ENCODE results near the gene PRKG1.

PRKG1 gene

GRCh38 chr10:51311228-51311627 lies 236.9 kb downstream of the PRKG1 start:
- Histone ChIP-seq H3K27me3 (ENCODE audit: control insufficient read depth in 3 of 3, insufficient read depth in 3 of 3, low read depth in 1 of 3, low read length in 3 of 3) (no peaks in the 10 kb centered on the region), H3K9me3 (replicated peaks in 1 of 2; ENCODE audit: control insufficient read depth in 2 of 2, insufficient read depth in 1 of 2, low read depth in 1 of 2, low read length in 2 of 2) (no peaks in the 10 kb centered on the region), H2AK5ac (ENCODE audit: low read depth, low read length) (no peak overlapping the region), H3K14ac (ENCODE audit: low read length) (no peak overlapping the region), H3K27ac (replicated peaks; ENCODE audit: low read length) (no peak overlapping the region), H2BK15ac (ENCODE audit: low read length) (no peak overlapping the region), H2BK120ac (ENCODE audit: low read depth, low read length) (no peak overlapping the region), H3K4ac (ENCODE audit: low read length) (no peak overlapping the region), H3K23ac (ENCODE audit: low read depth, low read length, poor library complexity) (no peak overlapping the region), H3K79me1 (ENCODE audit: low read depth, low read length) (no peaks in the 10 kb centered on the region), H3K18ac (ENCODE audit: low read length) (no peak overlapping the region), H2BK5ac (ENCODE audit: low read length) (no peak overlapping the region), H3K36me3 (replicated peaks in 1 of 2; ENCODE audit: control insufficient read depth in 2 of 2, insufficient read depth in 2 of 2, low read length in 2 of 2) (no peaks in the 10 kb centered on the region), H2AFZ (ENCODE audit: low read length) (no peak overlapping the region), H3K9ac (ENCODE audit: low read depth, low read length, poor library complexity) (no peak overlapping the region), H4K91ac (ENCODE audit: low read depth, low read length, poor library complexity) (no peak overlapping the region), H3K4me3 (ENCODE audit: low read length in 2 of 2) (no peak overlapping the region), H3K4me2 (ENCODE audit: insufficient read depth, low read length, poor library complexity, severe bottlenecking) (no peak overlapping the region), H3K4me1 (ENCODE audit: control insufficient read depth in 2 of 2, insufficient read depth in 1 of 2, low read depth in 1 of 2, low read length in 2 of 2) (no peaks in the 10 kb centered on the region), H2BK12ac (ENCODE audit: low read length) (no peak overlapping the region), H4K8ac (ENCODE audit: low read depth, low read length) (no peak overlapping the region)
- WGBS, 2 donors (ENCODE audit: extremely low coverage in 2 of 2, insufficient read length in 2 of 2, insufficient replicate concordance in 1 of 2) = no CpG with 5 or more reads among the region's 2 CpGs
- no peak for DNase-seq (ENCODE audit: low spot score)

DNA sequence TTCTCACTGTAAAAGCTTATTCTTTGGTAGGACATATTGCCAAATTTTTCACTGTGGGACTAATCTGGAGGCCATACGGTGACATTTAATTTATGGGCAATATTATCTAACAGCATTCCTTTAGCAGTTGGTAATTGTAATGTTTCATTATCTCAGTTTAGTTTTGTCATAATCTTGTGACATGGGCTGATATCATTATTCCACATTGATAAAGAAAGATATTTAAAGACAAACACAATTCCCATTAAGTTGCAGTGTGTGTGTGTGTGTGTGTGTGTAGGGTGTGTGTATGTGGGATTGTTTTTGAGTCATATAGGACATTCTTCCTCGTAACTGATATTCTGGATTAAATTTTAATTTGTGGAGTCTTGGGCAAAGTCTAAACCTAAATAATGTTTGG lies 238.5 kb downstream of the PRKG1 start:
- H3K9me3 ChIP-seq (replicated peaks in 1 of 2; ENCODE audit: control insufficient read depth in 2 of 2, insufficient read depth in 1 of 2, low read depth in 1 of 2, low read length in 2 of 2) = no peaks in the 10 kb centered on the region
- no peak overlapping the region for H2BK120ac ChIP-seq (ENCODE audit: low read depth, low read length)
- H3K4me1 ChIP-seq (ENCODE audit: control insufficient read depth in 2 of 2, insufficient read depth in 1 of 2, low read depth in 1 of 2, low read length in 2 of 2) = no peaks in the 10 kb centered on the region
- H4K91ac ChIP-seq (ENCODE audit: low read depth, low read length, poor library complexity) = no peak overlapping the region
- no peaks in the 10 kb centered on the region for H3K36me3 ChIP-seq (replicated peaks in 1 of 2; ENCODE audit: control insufficient read depth in 2 of 2, insufficient read depth in 2 of 2, low read length in 2 of 2)
- WGBS, 2 donors (ENCODE audit: extremely low coverage in 2 of 2, insufficient read length in 2 of 2, insufficient replicate concordance in 1 of 2) = no CpG with 5 or more reads among the region's 2 CpGs
- H3K4me2 ChIP-seq (ENCODE audit: insufficient read depth, low read length, poor library complexity, severe bottlenecking) = no peak overlapping the region
- no peak overlapping the region for H4K8ac ChIP-seq (ENCODE audit: low read depth, low read length)
- H2AFZ ChIP-seq (ENCODE audit: low read length) = no peak overlapping the region
- H3K9ac ChIP-seq (ENCODE audit: low read depth, low read length, poor library complexity) = no peak overlapping the region
- H3K14ac ChIP-seq (ENCODE audit: low read length) = no peak overlapping the region
- H3K27me3 ChIP-seq (ENCODE audit: control insufficient read depth in 3 of 3, insufficient read depth in 3 of 3, low read depth in 1 of 3, low read length in 3 of 3) = no peaks in the 10 kb centered on the region
- no peak overlapping the region for H2BK5ac ChIP-seq (ENCODE audit: low read length)
- no peak overlapping the region for H3K23ac ChIP-seq (ENCODE audit: low read depth, low read length, poor library complexity)
- H3K27ac ChIP-seq (replicated peaks; ENCODE audit: low read length) = no peak overlapping the region
- H3K4ac ChIP-seq (ENCODE audit: low read length) = no peak overlapping the region
- DNase-seq (ENCODE audit: low spot score) = no peak
- no peak overlapping the region for H2BK15ac ChIP-seq (ENCODE audit: low read length)
- H3K79me1 ChIP-seq (ENCODE audit: low read depth, low read length) = no peaks in the 10 kb centered on the region
- H3K4me3 ChIP-seq (ENCODE audit: low read length in 2 of 2) = no peak overlapping the region
- no peak overlapping the region for H2AK5ac ChIP-seq (ENCODE audit: low read depth, low read length)
- H3K18ac ChIP-seq (ENCODE audit: low read length) = no peak overlapping the region
- no peak overlapping the region for H2BK12ac ChIP-seq (ENCODE audit: low read length)

GRCh38 chr10:51313251-51313650 lies 239.0 kb downstream of the PRKG1 start:
- Histone ChIP-seq H2BK120ac (ENCODE audit: low read depth, low read length) (no peak overlapping the region), H3K4ac (ENCODE audit: low read length) (no peak overlapping the region), H3K36me3 (replicated peaks in 1 of 2; ENCODE audit: control insufficient read depth in 2 of 2, insufficient read depth in 2 of 2, low read length in 2 of 2) (no peaks in the 10 kb centered on the region), H3K27me3 (ENCODE audit: control insufficient read depth in 3 of 3, insufficient read depth in 3 of 3, low read depth in 1 of 3, low read length in 3 of 3) (no peaks in the 10 kb centered on the region), H3K79me1 (ENCODE audit: low read depth, low read length) (no peaks in the 10 kb centered on the region), H2BK5ac (ENCODE audit: low read length) (no peak overlapping the region), H3K23ac (ENCODE audit: low read depth, low read length, poor library complexity) (no peak overlapping the region), H3K4me3 (ENCODE audit: low read length in 2 of 2) (no peak overlapping the region), H3K27ac (replicated peaks; ENCODE audit: low read length) (no peak overlapping the region), H3K4me1 (ENCODE audit: control insufficient read depth in 2 of 2, insufficient read depth in 1 of 2, low read depth in 1 of 2, low read length in 2 of 2) (no peaks in the 10 kb centered on the region), H4K91ac (ENCODE audit: low read depth, low read length, poor library complexity) (no peak overlapping the region), H2AFZ (ENCODE audit: low read length) (no peak overlapping the region), H2AK5ac (ENCODE audit: low read depth, low read length) (no peak overlapping the region), H4K8ac (ENCODE audit: low read depth, low read length) (no peak overlapping the region), H3K14ac (ENCODE audit: low read length) (no peak overlapping the region), H3K9me3 (replicated peaks in 1 of 2; ENCODE audit: control insufficient read depth in 2 of 2, insufficient read depth in 1 of 2, low read depth in 1 of 2, low read length in 2 of 2) (no peaks in the 10 kb centered on the region), H3K4me2 (ENCODE audit: insufficient read depth, low read length, poor library complexity, severe bottlenecking) (no peak overlapping the region), H2BK12ac (ENCODE audit: low read length) (no peak overlapping the region), H3K9ac (ENCODE audit: low read depth, low read length, poor library complexity) (no peak overlapping the region), H2BK15ac (ENCODE audit: low read length) (no peak overlapping the region), H3K18ac (ENCODE audit: low read length) (no peak overlapping the region)
- no peak for DNase-seq (ENCODE audit: low spot score)
- WGBS, 2 donors (ENCODE audit: extremely low coverage in 2 of 2, insufficient read length in 2 of 2, insufficient replicate concordance in 1 of 2) = no CpG with 5 or more reads among the region's 2 CpGs

- Histone ChIP-seq H4K8ac (ENCODE audit: low read depth, low read length) (no peak overlapping the region), H3K4ac (ENCODE audit: low read length) (no peak overlapping the region), H2BK12ac (ENCODE audit: low read length) (no peak overlapping the region), H2BK5ac (ENCODE audit: low read length) (no peak overlapping the region), H3K27ac (replicated peaks; ENCODE audit: low read length) (no peak overlapping the region), H3K4me2 (ENCODE audit: insufficient read depth, low read length, poor library complexity, severe bottlenecking) (no peak overlapping the region), H3K27me3 (ENCODE audit: control insufficient read depth in 3 of 3, insufficient read depth in 3 of 3, low read depth in 1 of 3, low read length in 3 of 3) (no peaks in the 10 kb centered on the region), H2AFZ (ENCODE audit: low read length) (no peak overlapping the region), H3K14ac (ENCODE audit: low read length) (no peak overlapping the region), H4K91ac (ENCODE audit: low read depth, low read length, poor library complexity) (no peak overlapping the region), H2BK120ac (ENCODE audit: low read depth, low read length) (no peak overlapping the region), H3K36me3 (replicated peaks in 1 of 2; ENCODE audit: control insufficient read depth in 2 of 2, insufficient read depth in 2 of 2, low read length in 2 of 2) (no peaks in the 10 kb centered on the region), H3K18ac (ENCODE audit: low read length) (no peak overlapping the region), H3K4me3 (ENCODE audit: low read length in 2 of 2) (no peak overlapping the region), H3K9ac (ENCODE audit: low read depth, low read length, poor library complexity) (no peak overlapping the region), H3K79me1 (ENCODE audit: low read depth, low read length) (no peaks in the 10 kb centered on the region), H3K23ac (ENCODE audit: low read depth, low read length, poor library complexity) (no peak overlapping the region), H2AK5ac (ENCODE audit: low read depth, low read length) (no peak overlapping the region), H3K9me3 (replicated peaks in 1 of 2; ENCODE audit: control insufficient read depth in 2 of 2, insufficient read depth in 1 of 2, low read depth in 1 of 2, low read length in 2 of 2) (no peaks in the 10 kb centered on the region), H2BK15ac (ENCODE audit: low read length) (no peak overlapping the region), H3K4me1 (ENCODE audit: control insufficient read depth in 2 of 2, insufficient read depth in 1 of 2, low read depth in 1 of 2, low read length in 2 of 2) (no peaks in the 10 kb centered on the region)
- DNase-seq (ENCODE audit: low spot score) = no peak
- WGBS, 2 donors (ENCODE audit: extremely low coverage in 2 of 2, insufficient read length in 2 of 2, insufficient replicate concordance in 1 of 2) = no CpG with 5 or more reads among the region's 3 CpGs
Measured at GRCh38 chr10:51313773-51314478, 239.6 kb downstream of the PRKG1 start.
